Loucy (cell line): ENCODE measurements around the gene NPTXR.
A peak's percentile ranks its signal among the peaks of the same experiment; 100 is the strongest.

Experiments used
- H2AFZ ChIP-seq: fragments of 200-600 bp; sonication (generic); 2 replicates; pipeline ENCODE4 v1.6.0; 2016; ENCODE audit warnings: antibody characterized with exemption, mild to moderate bottlenecking, low read length, moderate library complexity
- H3F3A ChIP-seq: fragments of 200-600 bp; 2 replicates; pipeline ENCODE4 v1.6.0; 2016; ENCODE audit warnings: antibody characterized with exemption, low read depth, mild to moderate bottlenecking
- H3K27me3 ChIP-seq: fragments of 200-600 bp; sonication (generic); 2 replicates; pipeline ENCODE4 v1.6.1; 2014; ENCODE audit warnings: low read length, mild to moderate bottlenecking; ENCODE audit not compliant: insufficient read depth, poor library complexity, severe bottlenecking
- H3K36me3 ChIP-seq: fragments of 200-600 bp; sonication (generic); 2 replicates; pipeline ENCODE4 v1.6.1; 2016; ENCODE audit warnings: low read length; ENCODE audit not compliant: insufficient read depth
- H3K4me1 ChIP-seq: fragments of 200-600 bp; sonication (generic); 2 replicates; pipeline ENCODE4 v1.5.1; 2014; ENCODE audit warnings: low read length, mild to moderate bottlenecking; ENCODE audit not compliant: insufficient read depth, poor library complexity, severe bottlenecking
- H3K4me2 ChIP-seq: fragments of 200-600 bp; sonication (generic); 2 replicates; pipeline ENCODE4 v1.6.0; 2014; ENCODE audit warnings: antibody characterized with exemption, low read length, low read depth, mild to moderate bottlenecking; ENCODE audit not compliant: poor library complexity, severe bottlenecking
- H3K4me3 ChIP-seq: fragments of 200-600 bp; sonication (generic); 2 replicates; pipeline ENCODE4 v1.5.1; 2014; ENCODE audit warnings: low read length, mild to moderate bottlenecking, mixed read lengths; ENCODE audit not compliant: poor library complexity, severe bottlenecking
- H3K79me2 ChIP-seq: fragments of 200-600 bp; sonication (generic); 2 replicates; pipeline ENCODE4 v1.6.1; 2014; ENCODE audit warnings: low read length; ENCODE audit not compliant: insufficient read depth
- H3K9ac ChIP-seq: fragments of 200-600 bp; sonication (generic); 2 replicates; pipeline ENCODE4 v1.6.0; 2014; ENCODE audit warnings: mild to moderate bottlenecking, low read depth, low read length, moderate library complexity; ENCODE audit not compliant: poor library complexity, severe bottlenecking
- H3K9me2 ChIP-seq: fragments of 200-600 bp; sonication (generic); replicated peaks from 2 replicates; pipeline ENCODE4 v1.6.1; 2016; ENCODE audit warnings: low read depth, low read length, mixed read lengths
- H3K9me3 ChIP-seq: fragments of 200-600 bp; sonication (generic); 2 replicates; pipeline ENCODE4 v1.6.1; 2014; ENCODE audit warnings: mild to moderate bottlenecking, antibody characterized with exemption, low read length, low read depth; ENCODE audit not compliant: insufficient read depth
- H4K20me1 ChIP-seq: fragments of 200-600 bp; sonication (generic); 2 replicates; pipeline ENCODE4 v1.6.0; 2014; ENCODE audit warnings: antibody characterized with exemption, low read length, mild to moderate bottlenecking; ENCODE audit not compliant: insufficient read depth, poor library complexity, severe bottlenecking
- EZH2phosphoT487 ChIP-seq: fragments of 200-600 bp; IDR thresholded peaks from 2 replicates; pipeline ENCODE4 v1.6.1; 2018; ENCODE audit warnings: antibody characterized with exemption, mild to moderate bottlenecking, moderate library complexity, borderline replicate concordance
- TF ChIP-seq, protein P1 (sequence below): fragments of 200-600 bp; sonication (generic); conservative IDR thresholded peaks from 2 replicates; pipeline ENCODE4 v1.5.1; 2014; ENCODE audit warnings: mild to moderate bottlenecking, antibody characterized with exemption, low read length

NPTXR gene

DNA sequence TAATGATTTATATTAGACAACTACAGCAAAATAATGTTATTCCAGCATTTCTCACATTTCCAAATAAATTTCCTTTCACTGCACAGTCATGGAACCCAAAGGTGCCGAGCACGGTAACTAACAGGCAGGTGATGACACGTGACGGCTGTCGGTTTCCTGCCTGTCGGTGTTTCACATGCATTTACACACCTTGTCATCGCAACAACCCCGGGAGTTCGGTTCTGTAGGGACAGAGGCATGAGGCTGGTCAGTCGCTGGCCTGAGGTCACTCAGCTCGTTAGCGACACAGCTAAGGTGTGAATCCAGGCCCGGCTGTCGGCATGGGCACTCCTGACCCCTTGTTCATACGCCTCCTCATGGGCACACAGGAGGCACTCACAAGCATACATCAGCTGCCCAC lies 59.8 kb downstream of the NPTXR start:
- TF ChIP-seq, protein P1, sequence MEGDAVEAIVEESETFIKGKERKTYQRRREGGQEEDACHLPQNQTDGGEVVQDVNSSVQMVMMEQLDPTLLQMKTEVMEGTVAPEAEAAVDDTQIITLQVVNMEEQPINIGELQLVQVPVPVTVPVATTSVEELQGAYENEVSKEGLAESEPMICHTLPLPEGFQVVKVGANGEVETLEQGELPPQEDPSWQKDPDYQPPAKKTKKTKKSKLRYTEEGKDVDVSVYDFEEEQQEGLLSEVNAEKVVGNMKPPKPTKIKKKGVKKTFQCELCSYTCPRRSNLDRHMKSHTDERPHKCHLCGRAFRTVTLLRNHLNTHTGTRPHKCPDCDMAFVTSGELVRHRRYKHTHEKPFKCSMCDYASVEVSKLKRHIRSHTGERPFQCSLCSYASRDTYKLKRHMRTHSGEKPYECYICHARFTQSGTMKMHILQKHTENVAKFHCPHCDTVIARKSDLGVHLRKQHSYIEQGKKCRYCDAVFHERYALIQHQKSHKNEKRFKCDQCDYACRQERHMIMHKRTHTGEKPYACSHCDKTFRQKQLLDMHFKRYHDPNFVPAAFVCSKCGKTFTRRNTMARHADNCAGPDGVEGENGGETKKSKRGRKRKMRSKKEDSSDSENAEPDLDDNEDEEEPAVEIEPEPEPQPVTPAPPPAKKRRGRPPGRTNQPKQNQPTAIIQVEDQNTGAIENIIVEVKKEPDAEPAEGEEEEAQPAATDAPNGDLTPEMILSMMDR: no peak
- TF ChIP-seq EZH2phosphoT487: no peak
- Histone ChIP-seq H3K36me3 (no peaks in the 10 kb centered on the region), H3K4me2 (no peak overlapping the region), H4K20me1 (no peaks in the 10 kb centered on the region), H3K9me2 (no peaks in the 10 kb centered on the region), H3K79me2 (no peaks in the 10 kb centered on the region), H3K27me3 (no peaks in the 10 kb centered on the region), H3K9me3 (no peaks in the 10 kb centered on the region), H3K9ac (no peak overlapping the region), H2AFZ (no peak overlapping the region), H3K4me3 (no peak overlapping the region), H3F3A (no peaks in the 10 kb centered on the region), H3K4me1 (peaks cover 5% of the 10 kb centered on the region)

DNA sequence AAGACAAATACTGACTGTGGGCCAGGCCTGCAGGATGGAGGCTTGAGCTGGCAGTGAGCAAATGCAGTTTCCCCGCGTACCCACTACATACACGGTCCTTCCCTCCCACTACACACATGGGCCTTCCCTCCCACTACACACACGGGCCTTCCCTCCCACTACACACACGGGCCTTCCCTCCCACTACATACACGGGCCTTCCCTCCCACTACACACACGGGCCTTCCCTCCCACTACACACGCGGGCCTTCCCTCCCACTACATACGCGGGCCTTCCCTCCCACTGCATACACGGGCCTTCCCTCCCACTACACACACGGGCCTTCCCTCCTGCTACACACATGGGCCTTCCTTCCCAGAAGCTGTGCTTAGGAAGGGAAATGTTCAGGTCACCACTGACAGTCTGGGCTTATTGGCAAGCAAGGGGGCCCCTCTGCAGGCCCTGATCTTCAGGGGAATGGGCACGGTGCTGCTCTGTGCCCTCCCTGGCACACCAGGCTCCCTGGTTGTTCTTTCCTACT lies 60.7 kb downstream of the NPTXR start:
- H2AFZ ChIP-seq: peak overlapping the region; percentile 80; the same call in 1 of the 2 replicates
- no peaks in the 10 kb centered on the region for H3K9me3 ChIP-seq
- H3K4me3 ChIP-seq: no peak overlapping the region
- H4K20me1 ChIP-seq: no peaks in the 10 kb centered on the region
- H3K4me1 ChIP-seq: peaks cover 5% of the 10 kb centered on the region
- H3F3A ChIP-seq: no peaks in the 10 kb centered on the region
- H3K4me2 ChIP-seq: no peak overlapping the region
- H3K9ac ChIP-seq: peak overlapping the region; percentile 38
- H3K36me3 ChIP-seq: no peaks in the 10 kb centered on the region
- H3K79me2 ChIP-seq: no peaks in the 10 kb centered on the region
- no peak for TF ChIP-seq EZH2phosphoT487
- TF ChIP-seq, protein P1: no peak
- no peaks in the 10 kb centered on the region for H3K27me3 ChIP-seq
- no peaks in the 10 kb centered on the region for H3K9me2 ChIP-seq

DNA sequence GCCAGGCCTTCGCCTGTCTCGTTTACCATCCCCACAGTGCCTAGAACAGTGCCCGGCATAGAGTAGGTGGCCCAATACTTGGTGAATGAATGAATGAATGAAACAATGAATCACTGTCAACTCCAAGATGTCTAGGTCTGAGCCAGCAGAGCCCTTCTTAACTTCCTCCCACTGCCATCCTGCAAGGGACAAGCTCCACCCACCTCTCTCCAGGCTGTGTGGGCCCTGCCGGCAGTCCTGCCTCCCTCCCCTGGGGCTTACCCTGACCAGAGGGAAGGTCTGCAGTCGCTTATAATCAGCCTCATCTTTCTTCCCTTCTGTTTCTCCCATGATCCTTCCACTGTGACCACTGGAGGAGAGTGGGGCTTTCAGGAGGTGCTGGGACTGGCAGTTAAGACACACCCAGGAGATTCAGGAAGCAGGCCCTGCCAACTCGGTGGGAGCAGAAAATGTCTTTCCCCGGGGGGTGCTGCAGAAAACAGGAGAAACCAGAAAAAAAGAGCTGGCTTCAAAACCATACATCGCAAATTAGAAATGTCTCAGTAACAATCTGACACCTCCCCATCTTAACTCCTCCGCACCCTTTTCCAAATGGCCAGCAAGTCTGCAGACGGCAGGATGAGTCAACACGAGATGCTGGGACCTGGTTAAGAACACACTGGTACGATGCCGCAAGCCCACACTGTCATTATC lies 61.3 kb downstream of the NPTXR start:
- Histone ChIP-seq H2AFZ (peak overlapping the region; percentile 80), H3K4me2 (peak overlapping the region; percentile 11), H3K9me3 (no peaks in the 10 kb centered on the region), H3K36me3 (no peaks in the 10 kb centered on the region), H4K20me1 (no peaks in the 10 kb centered on the region), H3K4me1 (peaks cover 5% of the 10 kb centered on the region), H3K9ac (peak overlapping the region; percentile 38), H3F3A (no peaks in the 10 kb centered on the region), H3K27me3 (no peaks in the 10 kb centered on the region), H3K9me2 (no peaks in the 10 kb centered on the region), H3K4me3 (no peak overlapping the region), H3K79me2 (no peaks in the 10 kb centered on the region)
- TF ChIP-seq EZH2phosphoT487: no peak
- TF ChIP-seq, protein P1: no peak
